NCI-H345 treated with DMSO at 0.1 percent for 48 hours (cell line): ENCODE data around the gene FDXR.
A peak's percentile ranks its signal among the peaks of the same experiment; 100 is the strongest.
"Not testable (repeated sequence)": the region's sequence is repeated elsewhere in the genome, so short reads cannot be mapped to it uniquely, and the experiment has no call there.

Experiments used
- DNase-seq: peaks from one replicate; lab custom pipeline; 2025; ENCODE audit not compliant: unreplicated experiment; lab: John Stamatoyannopoulos, UW

FDXR gene

DNA sequence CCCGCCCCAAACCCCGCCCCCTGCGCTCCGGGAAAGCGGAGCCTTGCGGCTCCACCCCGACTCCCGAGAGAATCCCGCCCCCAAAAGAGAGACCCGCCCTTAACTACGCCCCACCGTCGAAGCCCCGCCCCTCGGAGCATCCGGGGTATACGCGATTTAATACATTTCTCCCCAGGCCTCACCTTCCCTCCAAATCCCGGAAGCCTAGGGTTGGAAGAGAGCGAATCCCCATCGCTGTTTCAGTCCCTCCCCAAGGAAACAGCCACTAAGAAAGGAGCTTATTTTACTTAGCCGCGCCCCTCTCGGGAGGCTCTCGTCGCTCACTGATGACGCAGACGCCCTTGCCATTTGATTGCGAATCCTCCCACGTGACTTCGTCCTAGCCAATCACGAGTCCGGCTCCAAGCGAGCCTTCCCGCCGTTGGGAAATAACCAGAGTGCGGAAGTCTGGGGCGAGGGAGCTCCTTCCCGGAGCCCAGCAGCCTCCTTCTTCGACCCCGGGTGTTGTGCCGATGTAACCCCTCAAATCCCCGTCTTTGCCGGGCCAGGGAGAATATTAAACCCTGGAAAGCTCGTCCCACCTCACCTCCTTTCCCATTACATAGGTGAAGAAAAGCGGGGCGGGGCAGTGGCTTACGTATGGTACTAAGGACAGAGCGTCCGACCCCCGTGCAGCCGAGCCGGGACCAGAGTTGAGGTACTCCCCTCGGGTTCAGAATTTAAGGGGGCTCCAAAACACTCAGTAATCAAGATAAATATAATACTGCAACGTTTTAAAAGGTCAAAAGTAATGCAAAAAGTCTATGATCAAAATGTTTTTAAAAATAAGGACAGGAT lies 461 bp upstream of the FDXR start:
- DNase-seq, result peak; percentile 99

DNA sequence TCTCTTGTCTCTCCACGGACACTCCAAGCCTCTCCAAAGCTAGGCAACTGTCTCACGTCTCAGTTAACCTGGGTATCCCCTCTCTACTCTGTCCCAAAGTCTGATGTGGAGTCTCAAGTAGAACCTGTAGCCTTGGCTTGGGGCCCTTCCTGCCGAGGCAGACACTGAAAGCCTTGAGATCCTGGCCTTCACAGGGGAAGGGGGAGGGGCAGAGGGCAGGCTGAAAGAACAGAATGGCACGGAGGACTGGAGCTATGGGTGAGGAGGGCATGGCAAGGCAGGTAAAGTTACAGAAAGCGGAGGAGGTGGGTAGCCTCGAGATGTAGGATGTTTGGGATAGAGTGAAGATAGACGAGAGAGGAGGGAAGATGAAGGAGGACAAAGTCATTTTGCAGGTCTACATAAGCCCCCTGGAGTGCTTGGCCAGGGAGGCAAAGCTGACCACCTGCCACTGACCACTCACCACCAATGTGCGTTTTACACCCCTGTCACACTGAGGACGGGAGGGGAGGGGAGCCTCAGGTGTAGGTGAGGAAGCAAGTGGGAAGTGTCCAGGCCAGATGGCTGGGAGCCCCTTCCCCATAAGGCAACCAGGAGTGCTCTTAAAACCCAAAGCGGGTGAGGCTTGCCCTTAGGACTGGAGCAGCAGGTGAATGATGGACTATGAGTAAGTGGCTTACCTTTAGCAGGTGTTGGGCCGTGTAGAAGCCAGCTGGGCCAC lies 1.3 kb downstream of the FDXR start:
- no peak for DNase-seq

DNA sequence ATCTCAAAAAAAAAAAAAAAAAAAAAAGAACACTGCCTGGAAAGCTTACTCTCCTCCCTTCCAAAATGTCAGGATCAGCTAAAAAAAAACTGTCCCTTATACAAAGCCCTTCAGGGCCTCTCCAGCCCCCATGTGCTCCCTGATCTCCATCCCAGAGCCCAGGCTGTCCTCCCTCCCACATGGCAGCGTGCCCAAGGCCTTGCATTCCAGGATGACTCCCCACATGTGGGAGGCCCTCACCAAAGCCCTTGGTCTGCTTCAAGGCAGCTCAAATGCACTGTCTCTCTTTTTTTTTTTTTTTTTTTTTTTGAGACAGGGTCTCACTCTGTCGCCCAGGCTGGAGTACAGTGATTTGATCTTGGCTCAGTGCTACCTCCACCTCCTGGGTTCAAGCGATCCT lies 2.3 kb downstream of the FDXR start:
- DNase-seq, result no peak

DNA sequence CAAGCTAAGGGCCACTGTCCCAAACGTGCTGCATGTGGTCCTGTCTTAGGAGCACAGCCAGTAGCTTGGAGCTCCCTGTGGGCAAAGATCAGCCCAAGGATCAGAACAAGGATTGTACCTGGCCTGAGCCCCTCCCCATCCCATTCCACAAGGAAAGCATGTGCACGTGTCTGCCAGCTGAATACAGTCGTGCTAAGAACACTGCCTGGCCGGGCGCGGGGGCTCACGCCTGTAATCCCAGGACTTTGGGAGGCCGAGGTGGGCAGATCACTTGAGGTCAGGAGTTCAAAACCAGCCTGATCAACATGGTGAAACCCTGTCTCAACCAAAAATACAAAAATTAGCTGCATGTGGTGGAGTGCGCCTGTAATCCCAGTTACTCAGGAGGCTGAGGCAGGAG lies 2.8 kb downstream of the FDXR start:
- DNase-seq, result not testable (repeated sequence)

DNA sequence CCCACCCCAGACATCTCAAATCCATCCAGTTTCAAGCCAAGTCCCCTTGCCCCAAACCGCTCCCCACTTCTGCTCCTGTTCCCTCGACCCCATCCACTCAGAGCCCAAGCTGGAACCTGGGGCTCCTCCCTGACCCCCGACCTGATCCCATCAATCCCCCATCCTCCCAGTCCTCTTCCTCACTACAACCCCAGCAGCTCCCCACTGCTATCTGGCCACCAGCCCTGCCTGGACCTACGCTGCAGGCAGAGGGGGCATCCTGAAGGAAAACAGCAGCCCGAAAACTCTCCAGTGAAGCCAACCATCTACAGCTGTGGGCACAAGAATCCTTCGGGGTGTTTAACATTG lies 3.9 kb downstream of the FDXR start:
- no peak for DNase-seq

DNA sequence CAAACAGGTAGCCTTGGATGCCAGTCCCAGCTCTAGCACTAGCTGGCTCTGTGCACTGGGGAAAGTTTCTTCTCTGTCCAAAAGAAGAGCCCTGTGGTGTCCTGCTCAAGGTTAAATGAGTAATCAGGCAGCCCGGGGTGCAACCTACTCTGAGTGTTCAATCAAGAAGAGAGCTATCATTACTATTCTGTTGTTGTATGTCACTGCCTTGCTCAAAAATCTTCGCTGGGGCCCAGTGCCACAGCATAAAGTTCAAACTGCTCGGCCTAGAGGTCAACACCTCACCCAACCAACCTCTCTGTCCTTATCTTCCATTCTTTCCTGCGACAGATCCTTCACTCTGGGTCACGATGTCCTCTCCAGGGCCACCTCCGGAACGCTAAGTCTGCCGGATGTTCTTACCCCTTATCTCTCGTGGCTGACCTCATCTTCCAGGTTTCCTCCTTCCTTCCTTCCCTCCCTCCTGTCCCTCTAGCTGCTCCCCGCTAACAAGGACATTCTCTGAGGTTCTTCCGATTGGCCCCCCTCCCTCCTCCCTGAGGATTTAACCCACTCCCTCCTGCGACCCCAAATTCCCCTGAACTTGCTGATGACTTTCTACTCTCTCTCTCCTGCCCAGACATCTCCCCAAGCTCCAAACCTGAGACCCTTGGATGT lies 4.4 kb downstream of the FDXR start:
- no peak for DNase-seq

DNA sequence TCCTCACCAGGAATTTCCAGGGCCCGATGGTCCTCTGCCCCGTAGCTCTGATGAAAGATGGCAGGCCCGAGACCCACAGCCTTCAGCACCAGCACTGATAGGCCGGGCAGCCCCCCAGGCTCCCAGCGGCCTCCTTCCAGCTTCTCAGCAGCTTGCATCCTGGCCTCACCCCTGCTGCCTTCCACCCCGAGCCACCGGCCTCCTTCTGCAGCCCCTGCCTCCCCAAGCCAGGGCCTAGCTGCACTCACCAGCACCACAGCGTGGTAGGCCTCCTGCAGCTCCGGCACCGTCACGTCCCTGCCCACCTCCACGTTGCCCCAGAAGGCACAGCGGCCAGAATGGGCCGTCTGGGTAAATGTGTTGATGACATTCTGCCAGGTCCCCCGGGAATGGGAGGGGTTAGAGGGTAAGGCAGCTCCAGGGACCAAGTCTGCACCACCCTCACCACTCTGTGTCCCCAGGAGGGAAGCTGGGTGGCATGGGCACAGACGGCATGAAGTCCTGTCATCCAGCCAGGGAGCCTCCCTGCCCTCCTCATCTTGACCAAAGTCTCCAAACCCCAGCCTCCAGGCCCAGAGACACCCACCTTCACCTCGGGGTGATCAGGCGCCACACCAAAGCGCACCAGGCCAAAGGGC lies 6.5 kb downstream of the FDXR start:
- no peak for DNase-seq

DNA sequence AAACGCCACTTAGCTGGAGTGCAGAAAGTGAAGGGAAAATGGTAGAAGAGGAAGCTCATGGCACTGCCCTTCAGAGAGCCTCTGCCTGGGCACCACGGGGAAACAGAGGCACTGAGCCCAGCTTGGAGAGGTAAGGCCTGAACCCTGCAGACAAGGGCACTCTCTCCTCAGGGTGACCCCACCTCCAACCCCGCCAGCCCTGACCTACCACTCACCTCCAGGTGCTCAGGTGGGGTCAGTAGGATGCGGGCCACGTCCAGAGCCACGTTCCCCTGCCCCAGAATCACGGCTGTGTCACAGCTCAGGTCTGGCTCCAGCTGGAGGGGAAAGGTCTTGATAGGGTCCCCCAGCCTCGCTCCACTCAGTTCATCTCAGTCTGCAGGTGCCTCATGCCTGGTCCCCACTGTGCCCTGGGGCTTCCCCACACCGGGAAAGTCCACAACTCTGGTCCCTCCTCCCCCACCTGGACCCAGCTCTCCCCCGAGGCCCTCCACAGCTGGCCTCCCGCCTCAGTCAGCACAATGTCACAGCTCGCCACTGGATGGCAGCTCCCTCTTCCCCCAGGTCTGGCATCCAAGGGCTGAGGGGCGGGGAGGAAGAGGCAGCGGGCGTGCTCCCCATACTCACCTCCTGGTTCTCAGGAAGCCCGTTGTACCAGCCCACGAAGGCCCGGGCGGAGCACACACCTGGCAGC lies 7.1 kb downstream of the FDXR start:
- no peak for DNase-seq

DNA sequence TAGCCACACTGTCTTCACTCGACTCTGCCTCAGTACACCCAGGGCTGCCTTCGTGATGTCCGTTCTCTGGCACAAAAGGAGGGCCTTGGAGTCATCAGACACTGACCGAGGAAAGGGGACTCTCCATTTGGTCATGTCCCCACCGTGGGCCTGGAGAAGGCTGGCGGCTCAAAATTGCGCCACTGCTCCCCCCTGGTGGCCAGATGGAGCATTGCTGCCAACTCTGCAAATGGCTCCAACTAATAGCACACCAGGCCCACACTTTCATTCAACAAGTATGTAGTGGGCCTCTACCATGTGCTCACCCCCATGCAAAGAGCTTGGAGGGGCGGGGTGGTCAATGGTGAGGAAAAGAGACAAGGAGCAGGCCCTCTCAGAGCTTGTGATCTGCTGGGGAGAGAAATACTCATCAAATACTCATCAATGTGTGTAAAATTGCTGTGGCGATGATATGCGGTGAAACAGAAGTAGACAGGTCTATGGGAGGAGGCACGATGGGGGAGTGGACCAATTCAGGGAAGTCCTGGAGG lies 7.9 kb downstream of the FDXR start:
- peak; percentile 17 for DNase-seq

DNA sequence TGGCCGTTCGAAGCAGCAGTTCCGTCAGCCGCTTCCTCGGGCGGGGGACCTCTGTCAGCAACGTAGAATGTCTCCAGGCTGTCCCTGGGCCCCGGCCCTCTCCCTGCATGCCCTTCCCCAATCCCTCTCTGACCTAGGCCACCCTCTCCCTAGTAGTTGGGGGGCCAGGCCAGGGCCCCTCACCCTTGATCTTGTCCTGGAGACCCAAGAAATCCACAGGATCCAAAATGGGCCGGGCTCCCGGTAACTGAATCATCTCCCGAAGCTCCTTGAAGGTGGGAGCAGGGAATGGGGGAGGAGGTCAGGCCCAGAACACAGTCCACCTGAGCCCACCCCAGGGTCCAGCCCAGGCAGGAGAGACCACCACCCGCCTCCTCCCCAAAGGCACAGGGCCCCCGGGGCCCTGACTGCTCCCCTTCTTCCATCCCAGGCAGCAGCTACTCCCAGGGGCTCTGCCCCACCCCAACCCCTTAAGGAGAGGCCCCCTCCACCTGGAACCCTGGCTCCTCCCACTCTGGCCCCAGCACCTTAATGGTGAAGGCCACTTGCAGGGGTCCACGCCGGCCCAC lies 8.4 kb downstream of the FDXR start:
- DNase-seq, result no peak

DNA sequence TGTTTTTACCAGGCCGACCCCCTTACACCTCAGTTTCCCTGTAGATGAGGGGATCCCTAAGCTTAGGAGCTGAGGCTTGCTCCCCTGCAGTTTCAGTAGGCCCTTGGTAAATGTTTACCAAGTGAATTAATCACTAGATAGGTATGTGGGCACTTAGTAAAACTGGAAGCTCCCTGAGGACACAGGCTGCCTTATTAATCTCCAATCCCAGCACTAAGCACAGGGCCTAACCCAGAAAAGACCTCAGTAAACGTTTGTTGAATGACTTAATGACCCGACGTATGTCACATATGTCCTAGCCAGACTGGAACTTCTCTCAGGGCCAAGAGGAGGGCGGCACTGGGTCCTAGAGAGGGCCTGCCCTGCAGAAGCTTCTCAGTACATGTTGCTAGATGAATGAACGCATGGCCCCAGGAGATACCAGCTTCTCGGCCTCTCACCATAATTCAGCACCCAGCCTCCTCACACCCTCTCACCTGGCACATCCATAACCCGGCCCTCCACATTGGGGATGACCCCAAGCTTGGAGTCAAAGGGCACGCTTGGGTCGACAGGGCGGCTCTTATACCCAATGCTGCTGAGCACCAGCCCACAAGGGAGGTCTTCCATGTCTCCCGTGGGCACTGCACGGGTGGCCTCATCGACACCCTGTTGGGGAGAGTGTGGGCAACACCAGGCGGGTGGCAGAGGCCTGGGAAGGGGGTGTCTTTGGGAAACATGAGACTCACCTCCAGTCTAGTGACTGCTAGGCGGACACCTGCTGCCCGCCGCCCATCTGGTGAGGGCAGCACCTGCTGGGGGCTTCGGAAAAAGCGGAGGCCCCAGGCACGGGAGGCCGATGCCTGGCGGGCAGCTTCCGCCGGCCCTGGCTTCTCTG lies 9.1 kb downstream of the FDXR start:
- DNase-seq, result no peak

DNA sequence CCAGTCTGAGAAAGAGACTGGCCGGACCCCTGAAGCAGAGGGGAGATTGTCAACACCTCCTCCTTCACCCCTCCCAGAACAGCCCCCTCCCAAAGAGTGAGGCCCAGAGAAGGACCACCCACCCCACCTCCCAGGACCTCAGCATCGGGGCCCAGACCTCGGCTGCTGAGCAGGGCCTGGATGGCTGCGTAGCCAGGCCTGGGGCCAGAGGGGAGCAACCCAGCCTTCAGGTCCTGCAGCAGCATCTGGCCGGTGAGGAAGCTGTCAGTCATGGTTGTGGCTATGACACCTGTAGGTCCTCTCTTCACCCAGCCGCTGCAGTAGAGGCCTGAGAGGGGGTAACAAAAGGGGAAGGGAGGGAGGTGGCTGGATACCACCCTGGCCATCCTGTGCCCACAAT lies 9.9 kb downstream of the FDXR start:
- no peak for DNase-seq

DNA sequence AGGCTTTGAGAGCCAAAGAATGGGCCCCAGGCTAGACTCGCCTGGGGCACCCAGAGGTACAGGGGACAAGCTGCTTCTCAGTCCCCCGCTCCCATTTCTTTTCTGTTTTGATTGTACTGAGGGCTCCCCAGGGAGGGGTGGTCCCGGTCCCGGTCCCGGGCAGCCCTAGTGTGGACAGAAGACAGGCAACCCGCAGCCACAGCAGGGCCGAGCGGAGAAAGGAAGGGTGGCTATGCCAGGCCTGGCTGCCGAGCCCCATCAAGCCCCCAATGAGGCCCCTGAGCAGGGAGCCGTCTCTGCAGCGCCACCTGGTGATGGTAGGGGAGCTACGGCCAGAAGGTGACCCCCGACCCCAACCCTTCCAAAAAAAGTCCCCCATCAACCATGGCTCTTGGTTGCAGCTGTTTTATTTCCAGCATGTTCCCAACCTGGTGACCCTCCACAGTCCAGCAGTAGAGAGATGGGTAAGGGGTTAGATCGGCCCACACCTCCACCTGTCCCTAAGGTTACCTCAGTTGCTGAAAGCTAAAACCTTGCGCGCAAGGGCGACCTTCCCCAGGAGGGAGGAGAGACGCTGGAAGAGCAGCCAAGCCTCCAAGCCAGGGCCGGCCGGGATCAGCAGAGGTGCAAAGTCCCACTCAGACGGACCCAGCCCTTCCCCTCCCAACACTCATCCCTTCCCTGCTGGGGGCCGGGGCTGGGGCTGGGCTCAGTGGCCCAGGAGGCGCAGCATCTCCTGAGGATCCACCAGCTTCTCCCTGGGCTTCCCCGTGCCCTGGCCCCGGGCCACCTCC lies 10.5 kb downstream of the FDXR start:
- DNase-seq, result peak; percentile 15

DNA sequence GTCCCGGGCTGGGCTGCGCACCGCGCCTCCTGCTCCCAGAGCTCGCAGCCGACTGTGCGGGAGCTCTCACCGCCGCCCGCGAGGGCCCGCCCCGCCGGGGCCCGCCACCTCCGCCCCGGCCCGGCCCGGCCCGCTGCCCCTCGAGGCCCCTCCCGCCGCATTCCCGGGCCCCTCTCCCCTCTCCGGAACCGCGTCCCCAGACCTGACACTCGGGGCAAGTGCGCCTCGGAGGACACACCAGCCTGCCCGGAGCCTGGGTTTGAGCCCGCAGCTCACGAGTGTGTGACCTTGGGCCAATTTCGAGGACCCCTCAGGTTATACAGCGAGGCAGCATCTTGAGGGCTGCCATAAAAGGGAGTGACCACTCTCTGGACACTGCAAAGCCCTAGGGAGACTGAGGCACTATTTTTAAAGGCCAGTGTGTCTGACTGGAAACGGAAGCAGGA lies 11.1 kb downstream of the FDXR start:
- no peak for DNase-seq

DNA sequence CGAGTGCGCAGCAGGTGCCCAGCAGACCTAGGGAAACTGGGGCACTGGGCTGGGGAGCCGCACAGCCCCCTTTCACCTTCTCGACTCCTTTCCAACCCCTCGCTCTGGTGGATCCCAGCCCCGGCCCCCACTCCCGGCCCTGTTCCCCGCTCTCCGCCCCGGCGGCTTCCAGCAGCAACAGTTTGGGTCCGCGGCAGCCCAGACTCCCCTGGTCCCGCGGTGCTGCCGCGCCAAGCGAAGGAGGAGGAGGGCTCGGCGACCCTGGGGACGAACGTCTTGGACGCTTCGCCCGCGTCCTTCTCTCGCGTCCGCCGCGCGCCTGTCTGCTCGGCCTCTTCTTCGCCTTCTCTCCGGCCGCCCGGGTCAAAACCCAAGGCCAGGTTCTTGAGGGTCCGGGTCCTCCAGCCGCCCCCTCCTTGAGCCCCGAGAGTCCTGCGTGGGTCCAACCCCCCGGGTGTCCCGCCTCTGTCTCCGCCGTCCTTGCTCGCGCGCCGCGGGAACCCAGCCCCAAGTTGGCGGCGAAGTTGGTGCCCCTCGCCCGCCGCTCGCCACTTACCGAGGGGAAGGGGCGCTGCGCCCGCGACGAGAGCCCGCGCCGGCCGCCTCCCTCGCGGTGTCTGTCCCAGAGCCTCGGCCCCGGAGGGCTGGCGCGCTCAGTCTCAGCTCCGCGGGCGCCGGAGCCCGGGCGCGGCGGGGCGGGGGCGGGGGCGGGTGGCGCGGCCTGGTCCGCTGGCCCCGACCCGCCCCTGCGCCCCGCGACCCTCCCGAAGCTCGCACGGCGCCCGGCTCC lies 11.7 kb downstream of the FDXR start:
- no peak for DNase-seq

DNA sequence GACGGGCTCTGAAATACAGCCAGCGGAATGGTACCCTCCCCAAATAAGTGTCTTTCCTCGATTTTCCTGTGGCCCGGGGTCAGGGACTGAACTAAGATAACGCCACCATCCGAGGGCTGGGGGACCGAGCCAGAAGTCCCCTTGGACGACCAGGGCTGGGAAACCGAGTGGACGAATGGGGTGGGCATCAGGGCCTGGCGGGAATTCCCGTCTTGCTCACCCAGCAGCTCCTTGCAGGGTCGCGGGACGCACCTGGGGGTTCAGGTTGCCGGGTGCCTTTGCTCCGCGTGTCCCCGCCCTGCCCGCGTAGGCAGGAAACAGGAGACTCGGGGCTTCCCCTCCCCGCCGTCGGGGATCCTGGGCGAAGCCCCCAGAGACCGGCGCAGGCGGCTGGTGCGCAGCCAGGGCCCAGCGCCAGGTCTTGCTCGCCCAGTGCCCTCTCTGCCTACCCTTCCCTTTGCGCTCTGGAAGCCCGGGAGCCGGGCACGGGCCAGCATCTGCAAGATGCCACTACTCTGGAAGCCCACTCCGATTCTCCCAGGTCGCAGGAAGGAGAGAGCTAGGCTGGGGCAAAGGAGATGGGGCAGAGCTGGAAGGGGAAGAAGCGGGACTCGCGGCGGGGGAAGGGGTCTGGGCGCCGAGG lies 12.4 kb downstream of the FDXR start:
- no peak for DNase-seq

DNA sequence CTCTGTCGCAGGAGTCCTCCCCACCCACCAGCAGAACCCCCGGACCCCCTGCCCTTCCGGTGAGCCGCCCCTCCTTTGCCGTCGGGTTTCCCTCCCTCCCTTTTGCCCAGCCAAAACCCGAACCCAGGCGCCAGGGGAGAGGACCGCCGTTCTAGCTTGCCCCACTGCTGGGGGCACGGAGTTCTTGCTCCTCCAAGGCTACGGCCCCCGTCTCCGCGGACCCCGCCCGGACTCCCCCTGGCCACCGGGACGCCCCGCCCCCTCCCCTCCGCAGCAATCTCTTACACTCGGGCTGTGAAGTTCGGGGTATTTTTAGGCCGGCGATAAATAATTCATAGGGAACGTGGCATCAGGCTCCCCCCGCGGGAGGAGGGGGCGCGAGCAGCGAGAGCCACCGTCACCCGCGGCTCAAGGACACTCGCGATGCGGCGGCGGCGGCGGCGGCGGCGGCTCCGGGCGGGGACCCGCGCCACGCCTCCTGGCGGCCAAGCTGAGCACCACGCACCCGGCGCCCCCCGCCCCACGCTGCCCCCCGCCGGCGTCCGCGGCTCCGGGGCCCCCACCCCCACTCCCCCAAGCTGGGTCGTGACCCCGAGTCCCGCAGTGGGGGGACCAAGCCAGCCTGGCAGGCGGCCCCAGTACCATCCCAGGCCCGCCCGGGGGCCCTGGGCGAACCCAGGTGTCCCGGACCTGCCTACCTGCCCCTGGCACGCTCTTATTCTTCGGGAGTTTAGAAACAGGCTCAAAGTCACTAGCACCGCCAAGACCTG lies 13.2 kb downstream of the FDXR start, which contains the start of gene GRIN2C:
Gene GRIN2C (minus strand): TSS at position 427 of the 770 bp plus-strand sequence. CDS start 4,793 bp downstream, outside the sequence.
- DNase-seq, result no peak
